ENCODE measurements around the gene ZNF580. TPM values are rescaled to one million over a fixed set of nuclear protein-coding genes. Genes with fewer than 3 reads are reported as not detected.
A peak's percentile ranks its signal among the peaks of the same experiment; 100 is the strongest.

Gene ZNF580
- total RNA-seq, 1 experiment from 2014 or later, result 32.0 TPM

GRCh38 chr19:55681131-55682092 is 40.6 kb downstream of the ZNF580 start (continued):
- TF ChIP-seq ZNF416 (CRISPR knock-in tag; IDR thresholded peaks at IDR 0.05) (no peak), FOXK1 (CRISPR knock-in tag; IDR thresholded peaks at IDR 0.05) (no peak), ARID4B (CRISPR knock-in tag; IDR thresholded peaks at IDR 0.05; ENCODE audit: borderline replicate concordance) (no peak), ZNF317 (CRISPR knock-in tag; IDR thresholded peaks at IDR 0.05; ENCODE audit: borderline replicate concordance, low read depth) (no peak), ESRRA (CRISPR knock-in tag; IDR thresholded peaks at IDR 0.05; ENCODE audit: borderline replicate concordance) (no peak), ATF1 (CRISPR knock-in tag; IDR thresholded peaks at IDR 0.05) (no peak), NFE2L1 (CRISPR knock-in tag; IDR thresholded peaks at IDR 0.05) (no peak), FOXP4 (CRISPR knock-in tag; IDR thresholded peaks at IDR 0.05) (no peak)

- CTCF ChIA-PET, result interaction anchor here (1.0 to 1.4 kb wide), 2 partner anchors 12 to 393 kb away, joined by 3 to 6 read pairs; no protein-coding TSS in a partner anchor
- Mint-ChIP-seq H3K4me3 (no peak overlapping the region), H3K27ac (no peak overlapping the region), H3K4me1 (no peaks in the 10 kb centered on the region), H3K27me3 (ENCODE audit: low read depth) (no peaks in the 10 kb centered on the region), H3K36me3 (peaks cover 23% of the 10 kb centered on the region), H3K9me3 (no peaks in the 10 kb centered on the region)
- ATAC-seq, result no peak
- POLR2A ChIA-PET, result no interaction called here
- DNase-seq (ENCODE audit: low spot score), result no peak
- TF ChIP-seq NFE2L1 (CRISPR knock-in tag; IDR thresholded peaks at IDR 0.05) (no peak), GABPB1 (CRISPR knock-in tag; IDR thresholded peaks at IDR 0.05) (peak; percentile 14; the same call in 1 of the 2 replicates), USF1 (CRISPR knock-in tag; IDR thresholded peaks at IDR 0.05) (no peak), USF2 (CRISPR knock-in tag; IDR thresholded peaks at IDR 0.05) (no peak)
These were observed 42.9 kb downstream of the ZNF580 start for GRCh38 chr19:55683449-55684261.

All from WTC11 (cell line).